Measurements from ENCODE around the gene GIMD1. TPM values are rescaled to one million over a fixed set of nuclear protein-coding genes. Genes with fewer than 3 reads are reported as not detected.

Gene GIMD1
- polyA plus RNA-seq, 3 donors from 2014 or later = not detected

- H3K27me3 Mint-ChIP-seq (ENCODE audit: low read depth in 3 of 3) = peaks cover 2 to 3% (median 3%) of the 10 kb centered on the region in 3 donors
- no peaks in the 10 kb centered on the region for H3K36me3 Mint-ChIP-seq
- no peaks in the 10 kb centered on the region for H3K9me3 Mint-ChIP-seq
- H3K4me3 Mint-ChIP-seq = no peak overlapping the region
- no peak for DNase-seq
- no peaks in the 10 kb centered on the region for H3K4me1 Mint-ChIP-seq
- no peak overlapping the region for H3K27ac Mint-ChIP-seq
These were observed 1.5 kb downstream of the GIMD1 start for GRCh38 chr4:106367072-106367471.

DNA sequence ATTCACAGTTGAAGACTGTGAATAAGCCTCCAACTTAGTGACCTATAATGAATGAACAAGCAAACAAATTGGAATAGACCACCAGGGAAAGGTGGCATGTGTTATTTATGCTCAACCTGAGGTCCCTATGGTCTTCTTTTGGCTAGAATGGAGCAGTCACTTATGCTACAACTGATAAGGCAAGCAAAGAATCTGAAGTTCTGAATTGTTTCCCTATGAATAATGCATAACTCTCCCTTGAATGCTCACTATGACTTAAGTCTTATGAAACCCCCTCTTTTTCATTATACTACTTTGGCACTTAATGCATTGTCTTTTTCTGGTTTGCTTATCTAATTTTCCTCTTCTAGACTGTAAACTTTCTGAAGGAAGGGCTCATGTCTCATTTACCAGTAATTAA, 2.6 kb downstream of the GIMD1 start:
- H3K36me3 Mint-ChIP-seq = no peaks in the 10 kb centered on the region
- H3K4me1 Mint-ChIP-seq = no peaks in the 10 kb centered on the region
- peaks cover 2 to 6% (median 3%) of the 10 kb centered on the region in 3 donors for H3K27me3 Mint-ChIP-seq (ENCODE audit: low read depth in 3 of 3)
- no peak overlapping the region for H3K4me3 Mint-ChIP-seq
- no peaks in the 10 kb centered on the region for H3K9me3 Mint-ChIP-seq
- DNase-seq = no peak
- H3K27ac Mint-ChIP-seq = no peak overlapping the region

DNA sequence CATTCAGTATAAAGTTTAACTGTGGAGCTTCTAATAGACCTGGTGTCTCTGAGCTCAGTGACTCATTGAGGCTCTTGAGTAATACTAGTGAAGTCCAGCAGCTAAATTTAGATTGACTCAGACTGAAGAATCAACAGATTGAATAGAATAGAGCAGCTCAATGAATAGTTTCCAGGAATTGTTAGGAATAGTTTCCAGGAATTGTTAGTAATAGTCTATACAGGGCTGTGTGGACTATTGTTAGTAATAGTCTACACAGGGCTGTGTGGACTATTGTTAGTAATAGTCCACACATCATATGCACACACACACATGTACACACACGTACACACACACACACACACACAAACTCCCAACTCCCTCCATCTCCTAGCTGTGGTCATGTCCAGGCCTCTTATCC, 3.0 kb downstream of the GIMD1 start:
- peaks cover 2 to 6% (median 3%) of the 10 kb centered on the region in 3 donors for H3K27me3 Mint-ChIP-seq (ENCODE audit: low read depth in 3 of 3)
- no peak overlapping the region for H3K4me3 Mint-ChIP-seq
- H3K27ac Mint-ChIP-seq = no peak overlapping the region
- H3K4me1 Mint-ChIP-seq = no peaks in the 10 kb centered on the region
- no peaks in the 10 kb centered on the region for H3K9me3 Mint-ChIP-seq
- no peaks in the 10 kb centered on the region for H3K36me3 Mint-ChIP-seq
- DNase-seq = no peak

GRCh38 chr4:106364282-106364681, 4.3 kb downstream of the GIMD1 start:
- no peak overlapping the region for H3K27ac Mint-ChIP-seq
- H3K27me3 Mint-ChIP-seq (ENCODE audit: low read depth in 3 of 3) = peaks cover 2 to 6% (median 3%) of the 10 kb centered on the region in 3 donors
- no peaks in the 10 kb centered on the region for H3K9me3 Mint-ChIP-seq
- H3K4me3 Mint-ChIP-seq = no peak overlapping the region
- no peak for DNase-seq
- H3K36me3 Mint-ChIP-seq = no peaks in the 10 kb centered on the region
- no peaks in the 10 kb centered on the region for H3K4me1 Mint-ChIP-seq

GRCh38 chr4:106362086-106362825, 6.3 kb downstream of the GIMD1 start:
- H3K9me3 Mint-ChIP-seq = no peaks in the 10 kb centered on the region
- H3K4me1 Mint-ChIP-seq = no peaks in the 10 kb centered on the region
- no peak for DNase-seq
- H3K27me3 Mint-ChIP-seq (ENCODE audit: low read depth in 3 of 3) = peaks cover 2 to 6% (median 5%) of the 10 kb centered on the region in 3 donors
- no peak overlapping the region for H3K27ac Mint-ChIP-seq
- H3K36me3 Mint-ChIP-seq = no peaks in the 10 kb centered on the region
- no peak overlapping the region for H3K4me3 Mint-ChIP-seq

DNA sequence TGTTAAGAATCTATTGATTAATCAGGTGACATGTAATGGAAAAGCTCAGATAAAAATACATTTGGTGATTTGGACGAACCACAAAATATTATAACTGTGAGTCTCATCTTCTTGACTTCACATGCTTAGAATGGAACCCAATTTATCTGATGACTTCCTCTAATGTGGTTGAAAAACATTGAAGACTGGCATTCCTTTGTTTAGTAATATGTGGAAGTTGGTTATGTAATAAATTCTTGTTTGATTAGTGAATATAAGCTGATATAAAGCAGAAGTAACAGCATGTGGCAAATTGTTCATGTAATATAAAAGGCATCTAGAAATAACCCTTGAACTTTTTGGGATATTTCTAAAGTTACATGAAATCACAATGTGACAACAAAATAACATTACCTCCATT, 9.7 kb downstream of the GIMD1 start:
- Mint-ChIP-seq H3K4me3 (no peak overlapping the region), H3K9me3 (no peaks in the 10 kb centered on the region), H3K4me1 (no peaks in the 10 kb centered on the region), H3K27ac (no peak overlapping the region), H3K36me3 (no peaks in the 10 kb centered on the region), H3K27me3 (ENCODE audit: low read depth in 3 of 3) (peaks cover 1 to 4% (median 3%) of the 10 kb centered on the region in 3 donors)
- DNase-seq = no peak

DNA sequence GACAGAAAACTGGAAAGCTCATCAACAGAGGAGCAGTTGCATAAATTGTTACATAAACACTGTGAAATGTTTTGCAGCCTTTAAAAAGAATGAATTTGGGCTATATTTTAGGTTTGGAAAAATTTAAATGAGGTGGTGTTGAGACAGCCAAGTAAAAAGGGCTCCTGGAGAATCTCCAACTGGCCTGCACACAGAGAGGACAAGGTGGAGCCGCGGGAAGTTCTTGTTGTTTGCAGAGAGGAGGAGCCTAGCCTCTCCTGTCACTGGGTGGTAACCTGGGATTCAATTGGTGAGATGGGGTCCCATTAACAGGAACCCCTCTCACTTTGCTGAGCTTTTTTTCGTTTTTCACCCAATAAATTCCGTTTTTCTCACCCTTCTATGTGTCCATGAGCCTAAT, 13.4 kb downstream of the GIMD1 start:
- peaks cover 0 to 3% (median 1%) of the 10 kb centered on the region in 3 donors for H3K27me3 Mint-ChIP-seq (ENCODE audit: low read depth in 3 of 3)
- DNase-seq = no peak
- no peak overlapping the region for H3K4me3 Mint-ChIP-seq
- H3K4me1 Mint-ChIP-seq = no peaks in the 10 kb centered on the region
- no peaks in the 10 kb centered on the region for H3K9me3 Mint-ChIP-seq
- no peak overlapping the region for H3K27ac Mint-ChIP-seq
- peaks cover 4 to 6% (median 4%) of the 10 kb centered on the region in 3 donors for H3K36me3 Mint-ChIP-seq

GRCh38 chr4:106353786-106354185, 14.8 kb downstream of the GIMD1 start:
- no peaks in the 10 kb centered on the region for H3K4me1 Mint-ChIP-seq
- no peak overlapping the region for H3K4me3 Mint-ChIP-seq
- no peak overlapping the region for H3K27ac Mint-ChIP-seq
- H3K27me3 Mint-ChIP-seq (ENCODE audit: low read depth in 3 of 3) = peaks cover 0 to 2% (median 1%) of the 10 kb centered on the region in 3 donors
- H3K36me3 Mint-ChIP-seq = peaks cover 6 to 9% (median 8%) of the 10 kb centered on the region in 3 donors
- no peak for DNase-seq
- H3K9me3 Mint-ChIP-seq = no peaks in the 10 kb centered on the region

- H3K36me3 Mint-ChIP-seq = peaks cover 10 to 23% (median 20%) of the 10 kb centered on the region in 3 donors
These were observed 17.6 kb downstream of the GIMD1 start for GRCh38 chr4:106351016-106351415.

DNA sequence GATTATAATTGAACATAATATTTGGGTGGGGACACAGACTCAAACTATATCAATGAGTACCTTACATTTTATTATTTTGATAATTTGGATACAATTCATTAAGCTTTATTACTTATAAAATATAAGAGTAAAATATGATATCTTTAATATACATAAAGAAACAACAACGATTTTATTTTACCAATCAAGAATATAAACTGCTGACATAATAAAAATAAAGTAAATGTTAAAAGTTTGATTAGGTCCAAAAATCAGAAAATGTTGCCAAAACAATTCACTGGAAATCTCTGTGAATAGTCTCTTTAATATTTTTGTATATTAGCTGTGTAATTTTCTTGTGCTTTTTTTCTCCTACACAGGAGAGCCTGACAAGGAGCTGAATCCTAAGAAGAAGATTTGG, 21.4 kb downstream of the GIMD1 start:
- peaks cover 12 to 23% (median 20%) of the 10 kb centered on the region in 3 donors for H3K36me3 Mint-ChIP-seq
- peaks cover 17 to 29% of the 10 kb centered on the region in 2 donors for H3K4me1 Mint-ChIP-seq
- no peaks in the 10 kb centered on the region for H3K9me3 Mint-ChIP-seq
- no peak for DNase-seq
- no peak overlapping the region for H3K4me3 Mint-ChIP-seq
- H3K27me3 Mint-ChIP-seq (ENCODE audit: low read depth in 3 of 3) = peaks cover 0 to 2% (median 0%) of the 10 kb centered on the region in 3 donors
- no peak overlapping the region for H3K27ac Mint-ChIP-seq

More at GRCh38 chr4:106351016-106351415, 17.6 kb downstream of the GIMD1 start:
- DNase-seq = no peak
- H3K4me1 Mint-ChIP-seq = no peaks in the 10 kb centered on the region
- H3K4me3 Mint-ChIP-seq = no peak overlapping the region
- no peaks in the 10 kb centered on the region for H3K9me3 Mint-ChIP-seq
- no peaks in the 10 kb centered on the region for H3K27me3 Mint-ChIP-seq (ENCODE audit: low read depth in 3 of 3)
- H3K27ac Mint-ChIP-seq = no peak overlapping the region

DNA sequence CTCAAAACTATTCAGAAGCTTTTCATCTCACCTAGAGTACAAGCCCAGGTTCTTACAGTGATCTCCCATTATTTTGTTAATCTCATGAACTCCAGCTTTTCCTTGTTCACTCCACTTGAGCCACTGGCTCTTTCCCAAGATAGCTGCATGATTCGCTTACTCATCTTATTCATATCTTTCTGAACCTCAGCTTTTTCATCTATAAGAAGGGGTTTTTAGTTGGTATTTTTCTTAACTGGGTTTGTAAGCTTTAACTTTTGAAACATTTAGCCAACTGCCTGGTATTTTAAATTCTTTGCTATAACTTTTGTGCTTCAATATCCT, 24.0 kb downstream of the GIMD1 start:
- H3K4me3 Mint-ChIP-seq = no peak overlapping the region

DNA sequence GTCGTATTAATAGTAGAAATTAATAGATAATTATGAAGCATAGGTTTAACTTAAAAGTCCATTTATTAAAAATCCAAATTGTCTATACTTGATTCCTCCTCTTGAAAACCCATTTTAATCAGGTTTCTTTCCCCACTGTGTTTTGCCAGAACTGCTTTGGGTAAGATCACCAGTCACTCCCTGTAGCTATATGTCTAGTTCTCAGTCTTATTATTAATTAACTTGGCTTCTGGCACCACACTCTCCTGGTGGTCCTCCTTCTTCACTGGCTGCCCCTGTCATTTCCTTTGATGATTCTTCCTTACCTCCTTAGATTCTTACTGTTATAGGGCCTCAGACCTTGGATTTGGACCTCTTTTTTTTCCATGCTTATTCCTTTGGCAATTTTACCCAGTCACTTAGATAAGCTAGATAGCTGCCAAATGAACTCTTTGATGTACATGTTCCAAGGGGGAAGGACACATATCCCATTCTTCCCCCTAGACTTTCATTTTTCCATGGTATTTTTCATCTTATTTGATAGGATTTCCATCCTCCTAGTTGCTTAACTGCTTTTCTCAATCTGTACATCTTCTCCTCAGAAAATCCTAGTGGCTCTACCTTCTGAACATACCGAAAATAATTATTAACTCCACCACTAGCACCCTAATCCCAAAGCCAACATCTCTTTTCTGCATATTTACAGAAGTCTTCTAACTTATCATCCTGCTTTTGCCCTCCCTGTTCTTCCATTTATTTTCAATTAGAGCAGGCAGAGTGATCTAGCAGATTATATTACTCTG, 24.5 kb downstream of the GIMD1 start:
- Mint-ChIP-seq H3K4me1 (peaks cover 43 to 60% of the 10 kb centered on the region in 2 donors), H3K27me3 (ENCODE audit: low read depth in 3 of 3) (peaks cover 0 to 2% (median 1%) of the 10 kb centered on the region in 3 donors), H3K36me3 (peaks cover 21 to 36% (median 32%) of the 10 kb centered on the region in 3 donors), H3K27ac (peak overlapping the region in 3 of 6 donors; percentile 1 to 43 (median 8)), H3K9me3 (no peaks in the 10 kb centered on the region), H3K4me3 (no peak overlapping the region)
- DNase-seq = no peak

More for the DNA sequence above, 24.0 kb downstream of the GIMD1 start:
- Mint-ChIP-seq H3K27ac (no peak overlapping the region), H3K27me3 (ENCODE audit: low read depth in 3 of 3) (peaks cover 0 to 2% (median 0%) of the 10 kb centered on the region in 3 donors), H3K4me1 (peaks cover 39 to 55% of the 10 kb centered on the region in 2 donors), H3K36me3 (peaks cover 16 to 32% (median 30%) of the 10 kb centered on the region in 3 donors), H3K9me3 (no peaks in the 10 kb centered on the region)
- DNase-seq = no peak

GRCh38 chr4:106340774-106341173, 27.8 kb downstream of the GIMD1 start:
- peak overlapping the region in 2 of 5 donors; percentile 1 to 45 for H3K4me3 Mint-ChIP-seq
- H3K9me3 Mint-ChIP-seq = peaks cover 0 to 7% (median 5%) of the 10 kb centered on the region in 6 donors
- H3K27ac Mint-ChIP-seq = peak overlapping the region in 5 of 6 donors; percentile 4 to 78 (median 50)
- peaks cover 0 to 2% (median 1%) of the 10 kb centered on the region in 3 donors for H3K27me3 Mint-ChIP-seq (ENCODE audit: low read depth in 3 of 3)
- H3K4me1 Mint-ChIP-seq = peaks cover 45 to 76% of the 10 kb centered on the region in 2 donors
- DNase-seq = no peak
- peaks cover 42 to 50% (median 45%) of the 10 kb centered on the region in 3 donors for H3K36me3 Mint-ChIP-seq

GRCh38 chr4:106339431-106339830, 29.1 kb downstream of the GIMD1 start:
- H3K4me1 Mint-ChIP-seq = peaks cover 41 to 69% of the 10 kb centered on the region in 2 donors
- H3K36me3 Mint-ChIP-seq = peaks cover 42 to 60% (median 57%) of the 10 kb centered on the region in 3 donors
- H3K9me3 Mint-ChIP-seq = peaks cover 0 to 7% (median 5%) of the 10 kb centered on the region in 6 donors
- H3K27ac Mint-ChIP-seq = peak overlapping the region in 1 of 6 donors; percentile 33
- DNase-seq = no peak
- peaks cover 0 to 2% (median 1%) of the 10 kb centered on the region in 3 donors for H3K27me3 Mint-ChIP-seq (ENCODE audit: low read depth in 3 of 3)
- no peak overlapping the region for H3K4me3 Mint-ChIP-seq
